GM19372 (cell line): ENCODE data around the gene C16orf92.
"Not testable (repeated sequence)": the region's sequence is repeated elsewhere in the genome, so short reads cannot be mapped to it uniquely, and the experiment has no call there.

Source experiments
- ATAC-seq: cut with Tn5 transposase; IDR thresholded peaks from one replicate; pipeline ENCODE4 v1.9.1; 2021; ENCODE audit warnings: mild to moderate bottlenecking, low read depth, moderate library complexity; ENCODE audit not compliant: unreplicated experiment

The C16orf92 gene

GRCh38 chr16:30023586-30023985 is 588 bp downstream of the C16orf92 start:
- ATAC-seq: no peak

GRCh38 chr16:30024451-30024850 is 1.5 kb downstream of the C16orf92 start:
- no peak for ATAC-seq

GRCh38 chr16:30025156-30025555 is 2.2 kb downstream of the C16orf92 start:
- no peak for ATAC-seq

DNA sequence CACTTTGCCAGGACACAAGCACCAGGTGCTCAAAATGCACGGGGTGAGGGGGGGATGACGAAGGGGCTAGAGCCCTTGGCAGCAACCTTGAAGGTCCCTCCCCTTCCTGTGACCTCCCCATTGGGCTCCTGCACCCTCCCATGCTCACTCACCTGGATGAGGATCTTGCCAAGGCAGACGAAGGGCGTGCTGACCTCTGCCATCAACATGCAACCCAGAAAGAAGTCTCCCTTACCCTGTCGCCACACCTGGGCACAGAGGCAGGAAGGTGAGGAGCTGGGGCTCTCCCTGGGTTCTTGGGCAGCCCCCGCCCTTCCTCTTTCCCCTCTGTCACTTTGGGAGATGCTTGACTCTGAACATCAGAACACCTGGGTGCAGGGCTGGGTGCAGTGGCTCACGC is 2.6 kb downstream of the C16orf92 start:
- ATAC-seq: no peak

DNA sequence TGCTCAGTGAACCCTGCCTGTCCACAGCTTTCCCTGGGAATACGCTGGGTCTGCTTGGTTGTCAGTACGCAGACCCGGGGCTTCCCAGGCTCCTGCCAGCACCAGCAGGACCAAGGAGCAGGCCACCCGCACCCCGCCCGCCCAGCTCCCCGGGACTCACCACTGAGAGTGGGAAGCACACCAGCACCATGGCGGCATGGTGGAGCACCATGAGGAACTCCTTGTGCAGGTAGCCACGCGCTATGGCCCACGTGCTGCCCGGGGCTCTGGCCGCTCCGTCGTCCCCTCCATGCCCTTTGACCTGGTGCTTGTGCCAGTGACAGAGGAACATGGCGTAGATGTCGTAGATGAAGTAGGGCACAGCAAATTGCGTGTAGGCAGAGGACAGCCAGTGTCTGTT is 3.5 kb downstream of the C16orf92 start:
- ATAC-seq: no peak

DNA sequence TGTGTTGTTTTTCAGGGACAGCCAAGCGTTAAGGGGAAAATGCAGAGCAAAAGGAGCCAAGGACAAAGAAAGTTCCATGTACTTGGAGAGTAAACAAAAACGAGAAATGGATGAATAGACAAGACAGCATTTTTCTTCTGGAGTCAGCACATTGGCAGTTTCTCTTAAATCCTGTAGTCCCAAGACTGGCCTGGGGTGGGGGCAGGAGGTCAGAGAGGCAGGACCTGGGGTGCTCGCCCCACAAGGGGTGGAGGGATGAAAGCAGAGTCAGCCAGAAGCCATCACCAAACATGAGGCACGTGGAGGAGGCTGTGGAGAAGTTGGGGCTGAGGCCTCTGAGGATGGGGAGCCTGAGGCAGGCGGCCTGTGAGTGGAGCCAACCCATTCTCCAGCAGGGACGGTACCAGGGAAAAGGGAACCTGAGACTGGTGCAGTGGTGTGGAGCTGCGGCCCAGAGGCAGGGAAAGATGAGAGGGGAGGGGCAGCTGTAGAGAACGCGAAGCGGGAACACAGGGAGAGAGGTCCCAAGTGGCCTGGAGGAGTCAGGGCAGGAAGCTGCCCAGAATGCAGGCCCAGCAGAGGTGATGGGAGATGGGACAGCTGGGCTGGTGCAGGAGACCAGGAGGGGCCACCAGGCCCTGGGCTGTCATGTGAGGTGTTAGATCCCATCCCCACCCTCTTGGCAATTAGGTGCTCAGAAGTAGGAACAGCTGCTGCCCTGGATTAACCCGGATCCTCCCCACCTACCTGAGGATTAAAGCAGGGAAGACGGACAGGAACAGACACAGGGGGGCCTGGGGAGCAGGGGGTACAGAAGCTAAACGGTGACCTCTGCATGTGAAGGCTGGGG is 4.8 kb downstream of the C16orf92 start:
- no peak for ATAC-seq

- ATAC-seq: no peak
These were observed 5.6 kb downstream of the C16orf92 start for GRCh38 chr16:30028438-30029076.

- no peak for ATAC-seq
These were observed 7.2 kb downstream of the C16orf92 start for GRCh38 chr16:30030011-30030685.

DNA sequence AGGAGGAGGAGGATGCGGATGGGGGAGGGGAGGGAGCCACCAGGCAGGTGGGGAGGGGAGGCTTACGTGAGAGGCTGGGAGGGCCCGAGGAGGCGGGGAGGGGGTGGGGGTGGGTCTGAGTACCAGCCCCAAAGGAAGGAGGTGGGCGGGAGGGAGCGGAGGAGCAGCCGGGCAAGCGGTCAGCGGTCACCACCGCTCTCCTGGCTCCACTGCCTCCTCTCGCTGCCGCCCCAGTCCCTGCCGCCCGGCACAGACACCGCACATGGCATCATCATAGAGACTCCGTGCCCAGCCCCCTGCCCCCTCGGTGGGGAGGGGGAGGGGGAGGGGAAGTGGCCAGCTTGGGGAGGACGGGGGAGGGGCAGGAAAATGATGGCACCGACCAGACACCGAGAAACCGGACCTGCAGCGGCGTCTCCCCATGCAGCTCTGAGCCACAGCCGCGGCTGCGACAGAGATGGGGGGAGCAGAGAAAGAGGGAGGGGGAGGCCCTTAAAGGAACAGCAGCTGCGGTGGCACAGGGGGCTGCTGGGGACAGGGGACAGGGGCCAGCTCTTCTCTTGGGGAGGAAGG is 7.9 kb downstream of the C16orf92 start, which contains the start of gene TLCD3B:
Gene TLCD3B (minus strand): TSS at position 431 of the 573 bp plus-strand sequence. CDS start 744 bp downstream, outside the sequence.
- no peak for ATAC-seq

DNA sequence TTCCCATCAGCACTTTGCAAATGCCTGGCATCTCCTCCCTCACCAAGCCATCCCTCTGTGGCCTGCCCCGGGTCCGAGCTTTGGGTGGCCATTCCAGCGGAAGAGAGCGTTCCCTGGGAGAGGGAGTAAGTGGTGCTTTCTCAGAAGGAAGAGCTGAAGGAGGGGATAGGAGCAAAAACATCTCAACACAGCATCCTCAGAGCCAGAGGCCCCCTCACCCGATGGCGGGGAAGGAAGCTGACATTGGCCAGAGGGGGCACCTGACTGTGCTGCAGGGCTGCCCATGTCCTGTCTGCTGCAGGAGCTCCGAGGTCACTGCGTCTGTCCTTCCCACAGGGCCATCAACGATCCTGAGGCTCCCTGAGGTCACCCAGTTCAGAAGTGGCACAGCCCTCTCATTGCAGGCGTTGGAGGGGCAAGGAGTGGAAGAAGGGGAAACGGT is 8.5 kb downstream of the C16orf92 start:
- ATAC-seq: no peak

DNA sequence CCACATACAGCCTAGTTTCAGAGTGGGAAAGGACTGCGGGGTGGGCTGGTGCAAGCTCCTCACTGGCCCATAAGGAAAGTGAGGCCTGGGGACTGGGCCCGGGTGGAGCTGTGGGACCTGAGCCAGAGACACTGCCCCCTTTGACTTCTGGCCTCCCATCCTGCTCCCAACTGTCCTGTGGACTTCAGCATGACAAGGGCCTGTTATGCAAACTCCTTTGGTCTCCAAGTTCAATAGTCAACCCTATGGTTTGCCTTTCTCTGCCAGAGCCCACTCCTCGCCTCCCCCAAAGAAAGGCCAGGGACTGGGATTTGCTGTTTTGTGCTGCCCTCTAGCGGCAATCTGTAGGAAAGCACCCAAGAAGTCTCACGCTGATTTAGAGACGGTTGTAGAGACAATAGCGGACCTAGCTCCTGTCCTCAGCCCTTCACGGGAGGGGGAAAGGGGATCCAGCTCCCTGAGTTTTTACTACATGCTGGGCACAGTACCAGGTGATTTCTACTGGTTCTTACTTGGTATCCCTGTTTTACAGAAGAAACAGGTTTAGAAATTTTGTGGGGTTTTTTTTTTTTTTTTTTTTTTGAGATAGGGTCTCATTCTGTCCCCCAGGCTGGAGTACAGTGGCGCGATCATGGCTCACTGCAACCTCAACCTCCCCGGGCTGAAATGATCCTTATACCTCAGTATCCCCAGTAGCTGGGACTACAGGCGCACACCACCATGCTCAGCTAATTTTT is 9.3 kb downstream of the C16orf92 start:
- ATAC-seq: no peak

DNA sequence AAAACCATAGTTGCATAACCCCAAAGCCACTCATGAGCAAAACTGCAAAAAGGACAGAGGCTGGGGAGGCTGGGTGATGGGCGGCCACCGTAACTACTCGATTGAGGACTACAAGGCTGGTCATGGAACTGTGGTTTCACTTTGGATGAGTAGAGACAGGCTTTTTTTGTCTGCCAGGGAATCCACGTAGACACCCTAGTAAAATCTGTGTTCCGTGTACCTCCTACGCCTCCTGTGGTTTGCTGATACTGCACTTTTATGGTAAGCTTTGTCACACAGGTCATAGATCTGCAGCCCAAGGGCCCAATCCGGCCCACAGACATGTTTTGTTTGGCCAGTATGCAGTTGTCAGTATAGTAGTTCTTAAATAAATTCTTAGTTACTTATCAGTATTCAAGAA is 10.3 kb downstream of the C16orf92 start:
- no peak for ATAC-seq

GRCh38 chr16:30040221-30040620 is 17.2 kb downstream of the C16orf92 start:
- ATAC-seq: no peak

- ATAC-seq: not testable (repeated sequence)
These were observed 17.7 kb downstream of the C16orf92 start for GRCh38 chr16:30040690-30041089.

GRCh38 chr16:30041841-30042240 is 18.8 kb downstream of the C16orf92 start:
- no peak for ATAC-seq

GRCh38 chr16:30046178-30046577 is 23.2 kb downstream of the C16orf92 start:
- ATAC-seq: no peak

DNA sequence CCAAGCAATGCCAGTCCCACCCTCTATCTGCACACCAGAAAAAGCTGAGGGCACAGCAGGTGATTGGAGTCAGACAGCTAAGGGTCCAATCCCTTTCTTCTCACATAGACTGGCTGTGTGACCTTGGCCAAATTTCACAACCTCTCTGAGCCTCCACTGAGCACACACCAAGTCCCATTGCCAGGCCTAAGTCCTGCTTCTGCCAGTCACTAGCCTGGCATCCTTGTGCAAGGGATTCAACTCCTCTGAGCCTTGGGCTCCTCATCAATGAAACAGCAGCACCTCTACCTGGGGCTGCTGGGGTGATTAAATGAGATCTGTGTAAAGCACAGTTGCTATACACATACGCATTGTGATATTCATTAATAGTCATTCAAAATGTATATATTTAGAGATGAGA is 23.6 kb downstream of the C16orf92 start:
- ATAC-seq: no peak

DNA sequence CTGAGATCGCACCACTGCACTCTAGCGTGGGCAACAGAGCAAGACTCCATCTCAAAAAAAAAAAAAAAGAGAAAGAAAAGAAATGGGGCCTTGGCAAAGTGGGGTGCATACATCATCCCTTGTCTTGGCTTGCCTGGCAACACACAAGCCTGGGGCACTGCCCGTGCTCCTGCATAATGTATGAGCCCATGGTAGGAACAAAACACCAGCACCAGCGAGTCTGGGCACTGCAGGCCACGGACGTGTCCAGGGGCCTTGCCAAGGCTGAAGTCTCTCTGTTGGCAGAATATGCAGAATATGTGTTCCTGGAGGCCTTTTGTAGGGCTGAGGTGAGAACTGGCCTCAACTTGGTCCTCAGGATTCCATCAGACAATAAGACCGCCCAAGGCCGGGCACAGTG is 26.9 kb downstream of the C16orf92 start:
- ATAC-seq: no peak

- ATAC-seq: no peak
These were observed 28.5 kb downstream of the C16orf92 start for GRCh38 chr16:30051518-30051917.

DNA sequence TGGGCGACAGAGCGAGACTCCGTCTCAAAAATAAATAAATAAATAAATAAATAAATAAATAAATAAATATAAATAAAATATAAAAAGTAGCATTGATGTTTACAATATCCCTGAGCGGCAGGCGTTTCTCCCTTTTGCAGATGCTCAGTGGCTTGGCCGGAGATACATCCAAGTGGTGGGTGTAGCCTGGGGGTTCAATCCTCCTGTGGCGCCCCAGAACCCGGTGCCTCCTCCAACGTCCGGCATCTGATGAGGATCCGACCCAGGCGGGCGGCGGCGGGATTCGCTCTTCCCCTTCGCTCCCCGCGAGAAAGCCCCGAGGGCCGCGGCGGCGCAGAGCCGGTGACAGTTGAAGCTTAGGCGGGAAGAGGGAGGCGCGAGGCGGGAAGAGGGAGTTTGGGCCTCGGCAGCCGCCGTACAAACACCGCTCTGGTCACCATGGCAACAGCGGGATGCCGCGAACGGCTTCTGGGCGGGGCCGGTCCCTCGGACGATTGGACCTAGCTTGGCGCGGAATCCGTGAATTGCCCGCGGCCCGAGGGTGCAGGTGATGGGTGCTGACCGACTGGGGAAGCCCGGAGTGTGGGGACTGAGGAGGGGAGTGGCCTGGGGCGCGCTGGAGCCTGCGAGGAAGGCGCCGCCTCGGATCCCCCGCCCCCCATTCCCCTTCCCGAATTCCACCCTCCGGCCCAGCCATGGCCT is 29.8 kb downstream of the C16orf92 start:
- ATAC-seq: no peak
